ENCODE measurements around the gene ADAMTS9.

DNA sequence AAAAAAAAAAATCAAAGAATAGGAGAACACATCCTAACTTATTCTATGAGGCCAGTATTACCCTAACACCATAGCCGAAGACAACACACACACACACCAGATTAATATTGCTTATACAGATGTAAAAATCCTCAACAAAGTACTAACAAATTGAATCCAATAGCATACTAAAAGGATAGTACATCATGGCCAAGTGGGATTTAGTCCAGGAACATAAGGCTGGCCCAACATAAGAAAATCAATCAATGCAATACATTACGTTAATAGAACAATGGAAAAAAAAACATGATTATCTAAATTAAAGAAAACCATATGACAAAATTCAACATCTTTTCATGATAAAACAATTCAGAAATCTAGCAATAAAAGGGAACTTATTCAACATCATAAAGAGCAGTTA, 79.1 kb downstream of the ADAMTS9 start:
- TF ChIP-seq, protein P1, sequence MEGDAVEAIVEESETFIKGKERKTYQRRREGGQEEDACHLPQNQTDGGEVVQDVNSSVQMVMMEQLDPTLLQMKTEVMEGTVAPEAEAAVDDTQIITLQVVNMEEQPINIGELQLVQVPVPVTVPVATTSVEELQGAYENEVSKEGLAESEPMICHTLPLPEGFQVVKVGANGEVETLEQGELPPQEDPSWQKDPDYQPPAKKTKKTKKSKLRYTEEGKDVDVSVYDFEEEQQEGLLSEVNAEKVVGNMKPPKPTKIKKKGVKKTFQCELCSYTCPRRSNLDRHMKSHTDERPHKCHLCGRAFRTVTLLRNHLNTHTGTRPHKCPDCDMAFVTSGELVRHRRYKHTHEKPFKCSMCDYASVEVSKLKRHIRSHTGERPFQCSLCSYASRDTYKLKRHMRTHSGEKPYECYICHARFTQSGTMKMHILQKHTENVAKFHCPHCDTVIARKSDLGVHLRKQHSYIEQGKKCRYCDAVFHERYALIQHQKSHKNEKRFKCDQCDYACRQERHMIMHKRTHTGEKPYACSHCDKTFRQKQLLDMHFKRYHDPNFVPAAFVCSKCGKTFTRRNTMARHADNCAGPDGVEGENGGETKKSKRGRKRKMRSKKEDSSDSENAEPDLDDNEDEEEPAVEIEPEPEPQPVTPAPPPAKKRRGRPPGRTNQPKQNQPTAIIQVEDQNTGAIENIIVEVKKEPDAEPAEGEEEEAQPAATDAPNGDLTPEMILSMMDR (IDR thresholded peaks at IDR 0.05), result no peak
- no peak for TF ChIP-seq POLR2A (IDR thresholded peaks at IDR 0.05)

All from heart left ventricle (tissue), 13 donors.